IMR-90 (cell line): ENCODE measurements around the gene NUP43. TPM values are rescaled to one million over a fixed set of nuclear protein-coding genes. Genes with fewer than 3 reads are reported as not detected.

Source experiments
- ATAC-seq: fragments of 200-7000 bp; cut with Tn5 transposase; 2 replicates; pipeline ENCODE4 v1.9.1; 2020; ENCODE audit warnings: low read depth, mild to moderate bottlenecking, moderate library complexity
- BruUV-seq: library from RNA; stranded (reverse); fragments of 400-500 nt; replicated peaks from 2 replicates; lab custom pipeline; 2021; lab: Mats Ljungman, UMichigan
- CTCF ChIA-PET: fragments of 300-600 bp; formaldehyde crosslinking; extraction: SDS; loops from one replicate; lab custom pipeline; 2021; ENCODE audit warnings: antibody characterized with exemption; lab: Yijun Ruan, JAX
- POLR2A ChIA-PET: fragments of 300-600 bp; sonication (Branson Sonifier 250); formaldehyde crosslinking; loops from one replicate; lab custom pipeline; 2022; ENCODE audit warnings: antibody characterized with exemption; ENCODE audit not compliant: unreplicated experiment; lab: Charles Lee
- DNase-seq: peaks from one replicate; pipeline ENCODE4 v3.0.0; 2013
- H2AFZ ChIP-seq: replicated peaks from 2 replicates; pipeline ENCODE3; 2013; ENCODE audit warnings: low read length, mild to moderate bottlenecking; ENCODE audit not compliant: poor library complexity
- H2AK5ac ChIP-seq: 2 replicates; pipeline ENCODE4 v1.6.1; 2013; ENCODE audit warnings: low read depth, low read length, inconsistent platforms
- H2AK9ac ChIP-seq: replicated peaks from 2 replicates; pipeline ENCODE3; 2013; ENCODE audit warnings: mild to moderate bottlenecking, low read depth, low read length, moderate library complexity; ENCODE audit not compliant: poor library complexity
- H2BK120ac ChIP-seq: 2 replicates; pipeline ENCODE4 v1.6.1; 2013; ENCODE audit warnings: low read depth, low read length, inconsistent platforms
- H2BK15ac ChIP-seq: 3 replicates; pipeline ENCODE4 v1.6.1; 2013; ENCODE audit warnings: low read depth, low read length, inconsistent platforms
- H2BK20ac ChIP-seq: 2 replicates; pipeline ENCODE4 v1.6.1; 2013; ENCODE audit warnings: low read depth, mild to moderate bottlenecking, inconsistent platforms, low read length, moderate library complexity
- H2BK5ac ChIP-seq: 2 replicates; pipeline ENCODE4 v1.6.1; 2013; ENCODE audit warnings: mild to moderate bottlenecking, low read depth, low read length, inconsistent platforms; ENCODE audit not compliant: poor library complexity, severe bottlenecking
- H3K14ac ChIP-seq: replicated peaks from 2 replicates; pipeline ENCODE4 v1.6.1; 2013; ENCODE audit warnings: low read depth, low read length, inconsistent platforms
- H3K18ac ChIP-seq: 2 replicates; pipeline ENCODE4 v1.6.1; 2013; ENCODE audit warnings: low read depth, low read length, control low read depth
- H3K23ac ChIP-seq: 2 replicates; pipeline ENCODE4 v1.6.1; 2013; ENCODE audit warnings: low read depth, low read length, inconsistent platforms
- H3K27ac ChIP-seq: 2 replicates; pipeline ENCODE4 v1.5.1; 2013; ENCODE audit warnings: mild to moderate bottlenecking, control low read depth, low read length; ENCODE audit not compliant: insufficient read depth
- H3K27me3 ChIP-seq: 2 replicates; pipeline ENCODE4 v1.6.1; 2013; ENCODE audit warnings: low read length; ENCODE audit not compliant: control insufficient read depth, insufficient read depth
- H3K36me3 ChIP-seq: 2 replicates; pipeline ENCODE4 v1.6.1; 2013; ENCODE audit warnings: low read length, mixed read lengths; ENCODE audit not compliant: control insufficient read depth, insufficient read depth
- H3K4ac ChIP-seq: 2 replicates; pipeline ENCODE4 v1.6.1; 2013; ENCODE audit warnings: low read depth, low read length, inconsistent platforms
- H3K4me1 ChIP-seq: 2 replicates; pipeline ENCODE4 v1.6.1; 2013; ENCODE audit warnings: low read length, mixed read lengths; ENCODE audit not compliant: control insufficient read depth, insufficient read depth
- H3K4me2 ChIP-seq: 2 replicates; pipeline ENCODE4 v1.6.1; 2013; ENCODE audit warnings: low read depth, mild to moderate bottlenecking, control low read depth, low read length, moderate library complexity
- H3K4me3 ChIP-seq: 2 replicates; pipeline ENCODE4 v1.5.1; 2013; ENCODE audit warnings: low read depth, mild to moderate bottlenecking, control low read depth, low read length, moderate library complexity; ENCODE audit not compliant: insufficient read depth
- H3K56ac ChIP-seq: 2 replicates; pipeline ENCODE4 v1.6.1; 2013; ENCODE audit warnings: low read length, inconsistent platforms; ENCODE audit not compliant: insufficient read depth; ENCODE audit errors: extremely low read depth
- H3K79me1 ChIP-seq, 2 experiments: 2 replicates each; pipeline ENCODE4 v1.6.1; 2013; ENCODE audit warnings: low read length in 2 of 2, inconsistent platforms in 1 of 2, low read depth in 1 of 2
- H3K9ac ChIP-seq: 2 replicates; pipeline ENCODE4 v1.6.1; 2013; ENCODE audit warnings: low read depth, low read length, control low read depth
- H3K9me1 ChIP-seq: 2 replicates; pipeline ENCODE4 v1.6.1; 2013; ENCODE audit warnings: low read length, inconsistent platforms; ENCODE audit not compliant: insufficient read depth
- H3K9me3 ChIP-seq: 2 replicates; pipeline ENCODE4 v1.6.1; 2013; ENCODE audit warnings: low read length; ENCODE audit not compliant: control insufficient read depth, insufficient read depth
- H4K20me1 ChIP-seq: 2 replicates; pipeline ENCODE4 v1.6.1; 2013; ENCODE audit warnings: low read length, inconsistent platforms; ENCODE audit not compliant: insufficient read depth
- H4K5ac ChIP-seq: 2 replicates; pipeline ENCODE4 v1.6.1; 2013; ENCODE audit warnings: mild to moderate bottlenecking, low read depth, low read length, control low read depth
- H4K8ac ChIP-seq, 2 experiments: 2 replicates each; pipeline ENCODE4 v1.6.1; 2013; ENCODE audit warnings: low read depth in 2 of 2, low read length in 2 of 2, control low read depth in 1 of 2, inconsistent platforms in 1 of 2
- H4K91ac ChIP-seq: 2 replicates; pipeline ENCODE4 v1.6.1; 2013; ENCODE audit warnings: low read depth, low read length, inconsistent platforms; ENCODE audit not compliant: insufficient read depth
- BHLHE40 ChIP-seq: fragments of 150-350 bp; IDR thresholded peaks from 2 replicates; pipeline ENCODE4 v1.6.1; 2016; ENCODE audit warnings: mild to moderate bottlenecking, low read depth, low read length
- CEBPB ChIP-seq: IDR thresholded peaks from 2 replicates; pipeline ENCODE4 v1.6.1; 2012; ENCODE audit warnings: low read depth, low read length, improper control_type of control experiment
- POLR2A ChIP-seq: IDR thresholded peaks from 2 replicates; pipeline ENCODE4 v1.6.1; 2012; ENCODE audit warnings: mild to moderate bottlenecking, low read depth, low read length
- RAD21 ChIP-seq: IDR thresholded peaks from 2 replicates; pipeline ENCODE4 v1.6.1; 2012; ENCODE audit warnings: low read length, improper control_type of control experiment
- SMC3 ChIP-seq: fragments of 150-350 bp; IDR thresholded peaks from 2 replicates; pipeline ENCODE4 v1.6.1; 2016; ENCODE audit warnings: low read depth, mild to moderate bottlenecking, antibody characterized with exemption, low read length, moderate library complexity
- WGBS, 2 experiments: methylation state at CpG; one replicate each; pipeline versions ENCODE4 v1.1.5 to v1.1.7; 2013; ENCODE audit warnings: missing lambda C conversion rate in 2 of 2; ENCODE audit not compliant: insufficient read length in 1 of 2; ENCODE audit errors: extremely low coverage in 2 of 2; 5-methylcytosine and 5-hydroxymethylcytosine counted together
- dilution Hi-C: fragments of 300-500 bp; cut with HindIII; formaldehyde crosslinking; loops from one replicate; pipeline ENCODE4 v1.14.3; 2018; ENCODE audit warnings: low sequenced_read_pairs; ENCODE audit not compliant: unreplicated experiment
- in situ Hi-C: fragments of 300-500 bp; cut with MboI; formaldehyde crosslinking; loops from 3 replicates; pipeline ENCODE4 v1.14.3; 2019; ENCODE audit warnings: low sequenced_read_pairs, inconsistent platforms, mixed read lengths
- intact Hi-C: fragments of 100-400 bp; cut with micrococcal nuclease; formaldehyde crosslinking; loops from 2 replicates; pipeline ENCODE4 v1.10.0; 2022
- polyA plus RNA-seq, 3 experiments: library from polyadenylated mRNA; depleted of rRNA; stranded (reverse); fragments of >200 nt; gene quantifications; 2 replicates each; pipeline ENCODE4 v1.2.3, GENCODE V29; 2012; ENCODE audit warnings: low replicate concordance in 1 of 3
- total RNA-seq: library from RNA; depleted of rRNA; stranded (reverse); fragments of >200 nt; gene quantifications from 2 replicates; pipeline ENCODE4 v1.2.3, GENCODE V29; 2012
- TF ChIP-seq, protein P1 (sequence below): fragments of 150-350 bp; IDR thresholded peaks from 2 replicates; pipeline ENCODE4 v1.6.1; 2017; ENCODE audit warnings: mild to moderate bottlenecking, antibody characterized with exemption, low read length, low read depth

The NUP43 gene
- total and polyA plus RNA-seq, 2 of the 4 experiments (the other 2 are of a cell fraction): 14.2 to 40.5 TPM

GRCh38 chr6:149716181-149716963 lies 30.0 kb downstream of the NUP43 start:
- Histone ChIP-seq H4K5ac (no peak overlapping the region), H3K27me3 (no peaks in the 10 kb centered on the region), H3K9me1 (peaks cover 5% of the 10 kb centered on the region), H3K27ac (no peak overlapping the region), H2BK15ac (no peak overlapping the region), H2AFZ (no peak overlapping the region), H3K36me3 (peaks cover 2% of the 10 kb centered on the region; the same call in 1 of the 2 replicates), H3K14ac (no peak overlapping the region), H3K23ac (peak overlapping the region; percentile 30; the same call in 1 of the 2 replicates), H3K4ac (no peak overlapping the region), H4K20me1 (peaks cover 14% of the 10 kb centered on the region; the same call in 1 of the 2 replicates), H2AK9ac (no peak overlapping the region), H3K9me3 (no peaks in the 10 kb centered on the region), H4K91ac (no peak overlapping the region), H2BK120ac (no peak overlapping the region), H2BK20ac (no peak overlapping the region), H3K9ac (peak overlapping the region; percentile 50; the same call in 1 of the 2 replicates), H3K56ac (no peak overlapping the region), H3K18ac (no peak overlapping the region), H3K4me2 (peak overlapping the region; percentile 96), H3K79me1 (peaks cover 8 to 20% of the 10 kb centered on the region in 2 experiments; a peak in 3 of 4 replicates), H3K4me3 (peak overlapping the region; percentile 40), H2AK5ac (no peak overlapping the region), H4K8ac (no peak overlapping the region), H2BK5ac (no peak overlapping the region), H3K4me1 (peaks cover 2% of the 10 kb centered on the region; the same call in 1 of the 2 replicates)
- in situ Hi-C loops (no loop called here), intact Hi-C loops (no loop called here), dilution Hi-C loops (no loop called here)
- ChIA-PET POLR2A (no interaction called here), CTCF (no interaction called here)
- no peak for ATAC-seq
- WGBS, 2 experiments: no CpG with 5 or more reads among the region's 8 CpGs
- TSS peak; percentile 36 for BruUV-seq
- peak; percentile 20 for DNase-seq
- TF ChIP-seq RAD21 (no peak), CEBPB (no peak), POLR2A (no peak), SMC3 (no peak), BHLHE40 (no peak)
- TF ChIP-seq, protein P1, sequence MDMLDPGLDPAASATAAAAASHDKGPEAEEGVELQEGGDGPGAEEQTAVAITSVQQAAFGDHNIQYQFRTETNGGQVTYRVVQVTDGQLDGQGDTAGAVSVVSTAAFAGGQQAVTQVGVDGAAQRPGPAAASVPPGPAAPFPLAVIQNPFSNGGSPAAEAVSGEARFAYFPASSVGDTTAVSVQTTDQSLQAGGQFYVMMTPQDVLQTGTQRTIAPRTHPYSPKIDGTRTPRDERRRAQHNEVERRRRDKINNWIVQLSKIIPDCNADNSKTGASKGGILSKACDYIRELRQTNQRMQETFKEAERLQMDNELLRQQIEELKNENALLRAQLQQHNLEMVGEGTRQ: no peak
